CD4-positive, alpha-beta T cell treated with Interleukin-4 for 4 hours (primary cell): ENCODE data around the gene MLLT10.
"Not testable (repeated sequence)": the region's sequence is repeated elsewhere in the genome, so short reads cannot be mapped to it uniquely, and the experiment has no call there.

ENCODE experiments used
- DNase-seq: peaks from one replicate; pipeline ENCODE4 v3.0.0-alpha.2; 2020

Gene MLLT10

DNA sequence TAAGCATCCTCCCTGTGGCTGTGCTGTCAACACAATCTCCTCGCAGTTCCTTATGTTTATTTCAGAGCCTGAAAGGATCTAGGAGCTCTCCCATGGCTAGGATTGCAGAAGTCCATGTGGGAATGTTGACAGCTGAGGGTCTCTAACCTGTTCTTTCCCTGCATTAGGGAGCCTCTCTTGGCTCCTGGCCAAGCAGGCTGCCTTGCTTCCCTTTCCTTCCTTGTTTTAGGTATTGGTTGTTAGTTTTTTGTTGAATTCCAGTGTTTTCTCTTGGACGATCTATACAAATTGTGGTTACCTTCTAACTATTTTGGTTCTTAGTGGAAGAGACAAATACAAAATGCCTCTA, 171.8 kb downstream of the MLLT10 start:
- no peak for DNase-seq

DNA sequence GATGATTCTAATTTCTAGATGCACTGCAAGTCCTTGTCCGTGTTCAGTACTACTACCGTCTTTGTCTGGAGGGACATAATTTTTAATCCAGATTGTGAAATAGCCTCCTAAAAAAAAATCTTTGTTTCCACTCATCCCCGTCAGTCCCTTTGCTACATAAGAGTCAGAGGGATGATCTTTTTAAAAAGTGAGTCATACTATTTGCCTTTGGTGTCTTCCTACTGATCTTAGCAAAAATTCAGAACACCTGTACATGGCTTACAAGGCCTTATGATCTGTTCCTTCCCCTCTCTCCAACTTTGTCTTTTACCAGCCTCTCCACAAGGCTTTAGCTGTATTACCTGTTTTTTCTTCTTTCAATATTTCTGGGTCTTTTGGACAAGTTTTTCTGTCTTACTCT, 173.5 kb downstream of the MLLT10 start:
- DNase-seq: no peak

DNA sequence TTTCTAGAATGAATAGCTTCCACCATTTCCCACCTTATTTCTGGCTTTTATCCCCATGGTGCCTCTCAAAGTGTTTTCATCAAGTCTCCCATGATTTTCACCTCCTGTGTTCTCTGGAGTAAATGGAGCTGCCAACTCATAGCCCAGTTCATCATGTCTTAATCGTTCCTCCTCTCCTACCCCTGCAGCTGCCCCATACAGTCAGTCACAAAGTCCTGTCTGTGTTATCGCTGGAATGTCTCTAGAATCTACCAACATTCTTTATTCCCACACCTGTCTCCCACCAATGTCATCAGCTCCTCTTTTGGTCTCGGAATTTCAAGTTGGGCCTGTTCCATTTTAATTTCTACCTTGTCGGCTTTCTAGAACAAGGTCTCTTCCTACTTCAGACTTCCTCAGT, 178.9 kb downstream of the MLLT10 start:
- no peak for DNase-seq

DNA sequence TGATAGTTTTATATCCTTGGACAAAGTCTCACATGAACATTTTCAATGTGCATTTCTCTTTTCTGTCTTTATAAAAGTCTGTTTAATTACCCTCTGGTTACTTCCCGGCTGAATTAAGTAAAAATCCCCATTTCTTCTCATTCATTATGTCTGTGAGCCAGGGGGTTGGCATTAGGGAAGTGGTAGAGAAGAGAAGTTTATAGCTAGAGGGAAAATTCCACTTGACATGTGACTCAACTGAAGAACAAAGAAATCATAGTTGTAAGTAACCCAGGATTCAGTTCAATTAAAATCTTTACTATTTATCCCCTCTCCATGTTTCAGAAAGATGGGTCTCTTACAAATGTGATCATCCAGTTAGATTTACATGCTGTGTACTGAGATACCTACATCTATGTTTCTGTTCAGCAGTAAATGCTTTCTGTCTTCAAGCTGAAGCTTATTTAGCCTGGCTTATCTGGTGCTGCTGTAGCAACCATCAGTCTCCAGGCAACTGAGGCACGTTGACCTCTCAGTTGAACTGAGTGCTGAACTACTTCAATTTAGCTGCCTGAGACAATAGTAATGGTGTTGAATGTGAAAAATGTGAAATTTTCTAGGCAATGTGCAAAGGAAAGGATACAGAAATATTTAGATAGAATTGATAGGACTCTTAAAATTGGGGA, 181.6 kb downstream of the MLLT10 start:
- DNase-seq: no peak

DNA sequence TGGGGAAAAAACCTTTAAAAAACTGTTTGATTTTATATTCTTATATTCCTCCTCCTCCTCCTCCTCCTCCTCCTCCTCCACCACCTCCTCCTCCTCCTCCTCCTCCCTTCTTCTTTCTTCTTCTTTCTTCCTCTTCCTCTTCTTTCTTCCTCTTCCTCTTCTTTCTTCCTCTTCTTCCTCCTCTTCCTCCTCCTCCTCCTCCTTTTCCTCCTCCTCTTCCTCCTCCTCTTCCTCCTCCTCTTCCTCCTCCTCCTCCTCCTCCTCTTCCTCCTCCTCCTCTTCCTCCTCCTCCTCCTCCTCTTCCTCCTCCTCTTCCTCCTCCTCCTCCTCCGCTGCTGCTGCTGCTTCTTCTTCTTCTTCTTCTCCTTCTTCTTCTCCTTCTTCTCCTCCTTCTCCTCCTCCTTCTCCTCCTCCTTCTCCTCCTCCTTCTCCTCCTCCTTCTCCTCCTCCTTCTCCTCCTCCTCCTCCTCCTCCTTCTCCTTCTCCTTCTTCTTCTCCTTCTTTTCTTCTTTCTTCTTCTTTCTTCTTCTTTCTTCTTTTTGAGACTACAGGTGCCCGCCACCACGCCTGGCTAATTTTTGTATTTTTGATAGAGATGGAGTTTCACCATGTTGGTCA, 183.5 kb downstream of the MLLT10 start:
- not testable (repeated sequence) for DNase-seq

DNA sequence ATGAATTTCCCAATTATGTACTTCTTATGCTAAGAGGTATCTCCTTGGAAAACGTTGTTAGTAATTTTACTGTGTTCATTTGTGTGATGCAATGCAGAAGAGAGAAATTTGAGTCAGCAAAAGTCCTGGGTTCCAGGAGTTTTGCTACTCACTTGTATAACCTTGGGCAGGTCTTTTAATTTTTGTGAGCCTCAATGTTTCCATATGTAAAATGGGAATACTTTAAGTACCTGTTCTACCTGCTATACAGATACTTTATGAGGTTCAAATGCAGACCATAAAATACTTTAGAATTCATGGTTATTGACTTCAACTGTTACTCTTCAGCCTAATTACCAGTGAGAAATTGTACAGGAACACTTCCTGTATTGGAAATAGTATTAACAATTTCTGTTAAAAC, 185.5 kb downstream of the MLLT10 start:
- DNase-seq: no peak

DNA sequence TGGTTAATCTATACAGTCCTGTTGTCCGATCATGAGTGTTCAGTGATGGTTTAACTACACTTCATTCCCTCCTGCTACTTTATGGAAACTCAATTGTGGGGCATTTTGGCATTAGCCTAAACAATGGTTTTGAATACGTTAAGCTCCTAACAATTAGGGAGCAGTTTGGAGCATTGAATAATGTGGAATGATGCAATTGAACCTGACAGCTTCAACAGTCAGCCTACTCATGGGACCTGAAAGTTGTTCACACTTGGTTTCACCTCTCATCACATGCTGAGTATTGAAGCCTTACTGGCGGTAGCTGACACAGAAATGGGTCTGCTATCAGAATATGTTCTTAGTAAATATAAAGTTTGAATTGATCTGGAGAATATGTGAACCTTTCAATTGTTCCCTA, 186.1 kb downstream of the MLLT10 start:
- DNase-seq: no peak

DNA sequence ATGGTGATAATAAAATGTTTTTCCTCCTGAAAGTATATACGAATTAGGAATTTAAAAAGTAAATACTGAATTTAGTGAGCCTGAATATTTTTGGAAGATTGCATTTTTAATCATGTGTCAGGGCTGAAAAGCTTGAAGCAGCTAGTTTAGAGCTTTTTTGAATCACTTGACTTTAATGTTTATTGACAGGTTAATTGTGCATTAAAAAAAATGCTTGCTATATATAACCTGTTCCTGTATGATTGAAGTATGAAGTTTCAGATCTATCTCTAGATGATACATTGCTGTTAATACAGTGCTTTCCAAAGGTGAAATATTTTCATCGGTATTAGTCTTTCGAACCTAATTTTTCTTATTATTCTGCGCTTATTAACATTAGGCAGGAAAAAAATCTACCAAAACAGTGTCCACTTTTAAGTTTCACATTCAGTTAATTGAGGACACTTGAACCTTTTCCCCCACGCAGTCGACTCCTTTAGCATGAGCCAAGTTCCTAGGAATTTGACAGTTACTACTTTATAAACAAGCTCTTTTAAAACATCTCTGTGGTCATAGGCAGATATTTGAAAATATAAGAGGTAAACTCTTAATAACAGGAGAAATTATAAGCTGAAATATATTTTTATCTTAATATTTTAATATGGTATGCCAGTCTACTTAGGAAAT, 187.1 kb downstream of the MLLT10 start:
- no peak for DNase-seq

DNA sequence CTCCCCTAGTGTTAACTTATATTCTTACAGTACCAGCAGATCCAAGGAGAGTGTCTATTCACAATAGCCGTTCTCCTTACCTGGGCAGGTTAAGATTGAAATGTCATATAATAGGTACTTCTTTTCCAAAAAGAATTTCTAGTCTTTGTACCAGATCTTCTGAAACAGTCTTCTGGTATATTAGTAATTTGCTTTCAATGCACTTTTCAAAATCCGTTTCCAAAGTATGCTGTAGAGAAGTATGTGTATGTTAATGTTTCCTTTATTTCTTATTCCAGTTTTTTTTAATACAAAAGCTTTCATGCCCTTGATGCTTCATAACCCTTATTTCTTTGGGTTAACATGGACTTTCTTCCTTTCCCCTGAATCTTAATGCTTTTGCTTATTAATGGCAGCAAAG, 188.2 kb downstream of the MLLT10 start:
- no peak for DNase-seq

DNA sequence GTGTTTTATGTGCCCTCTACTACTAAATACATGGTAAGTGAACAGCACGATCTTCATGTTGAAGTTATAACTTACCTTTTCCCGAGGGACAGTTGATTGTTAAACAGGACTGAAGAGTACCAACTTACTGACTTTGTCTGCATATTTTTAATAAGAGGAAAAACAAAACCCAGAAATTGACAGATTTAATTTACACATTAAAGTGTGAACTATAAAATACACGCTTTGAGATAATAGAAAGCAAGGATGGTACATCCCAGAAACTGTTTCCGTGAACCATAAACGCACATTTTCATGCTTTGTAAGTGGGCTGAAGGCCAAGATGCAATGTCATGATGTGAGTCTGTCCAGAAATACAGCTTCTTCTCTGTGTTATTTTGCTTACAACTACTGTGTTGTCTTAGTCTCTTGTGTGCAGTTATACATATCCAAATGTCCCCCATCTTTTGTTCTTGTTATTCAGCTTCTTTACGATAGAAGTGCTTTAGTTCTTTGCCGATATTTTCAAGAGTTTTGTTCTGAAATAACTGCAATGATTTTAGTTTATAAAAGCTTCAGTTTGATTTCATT, 190.1 kb downstream of the MLLT10 start:
- DNase-seq: no peak

DNA sequence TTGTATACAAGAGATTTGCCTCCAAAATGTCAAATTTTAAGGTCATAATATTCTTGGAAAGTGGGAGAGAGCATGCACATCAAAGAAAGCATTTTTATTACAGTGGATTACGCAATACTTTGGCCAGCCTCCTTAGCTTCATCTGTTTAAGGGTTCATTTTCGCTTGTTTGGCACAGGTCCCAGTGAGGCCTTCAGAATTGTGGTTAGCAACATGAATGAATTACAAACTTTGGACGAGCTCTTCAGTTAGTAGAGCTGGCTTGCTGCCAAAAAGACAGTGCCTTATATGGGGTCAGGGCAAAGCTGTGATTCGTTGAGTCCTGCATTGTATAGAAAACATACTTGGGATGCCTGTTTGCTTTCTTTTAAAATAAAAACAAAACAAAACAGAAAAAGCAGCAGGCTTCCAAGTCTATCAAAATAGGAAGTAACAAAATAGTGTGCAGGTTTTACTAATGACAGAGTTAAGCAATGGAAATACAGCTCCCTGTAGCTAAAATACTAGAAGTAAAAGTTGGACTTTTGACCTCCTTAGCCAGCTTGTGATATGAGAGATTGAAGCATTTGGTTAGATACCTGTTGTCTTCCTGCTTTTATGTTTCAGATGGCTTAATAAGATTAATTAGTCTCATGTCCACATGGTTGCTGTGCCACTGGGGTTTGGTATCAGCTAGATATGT, 190.8 kb downstream of the MLLT10 start:
- peak; percentile 62 for DNase-seq

DNA sequence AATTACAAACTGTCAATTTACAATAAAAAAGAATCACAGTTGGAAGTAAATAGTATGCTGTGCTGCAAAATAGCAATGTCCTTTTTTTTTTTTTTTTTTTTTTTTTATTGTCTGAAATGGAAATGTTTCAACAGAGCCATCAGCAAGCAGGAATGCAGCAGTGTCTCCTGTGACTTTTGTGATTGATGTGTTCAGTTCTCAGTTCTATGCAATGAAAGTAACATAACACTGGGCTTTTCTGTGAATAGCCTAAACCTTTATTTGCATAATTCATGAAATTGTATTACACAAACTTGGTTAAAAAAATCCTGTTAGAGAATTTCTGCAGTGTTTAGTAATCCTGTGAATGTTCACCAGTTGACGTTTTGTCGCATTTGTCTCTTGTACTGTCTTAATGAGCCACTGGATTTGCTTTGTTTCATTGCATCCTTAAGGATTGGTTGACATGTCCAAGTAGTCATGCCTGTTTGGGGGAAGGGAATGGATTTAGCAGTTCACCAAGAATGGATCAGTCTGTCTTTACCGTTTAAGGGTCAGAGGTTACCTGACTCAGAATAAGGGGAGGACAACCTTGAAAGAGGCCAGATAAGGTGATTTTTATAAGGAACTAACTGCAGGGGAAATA, 192.7 kb downstream of the MLLT10 start:
- no peak for DNase-seq

DNA sequence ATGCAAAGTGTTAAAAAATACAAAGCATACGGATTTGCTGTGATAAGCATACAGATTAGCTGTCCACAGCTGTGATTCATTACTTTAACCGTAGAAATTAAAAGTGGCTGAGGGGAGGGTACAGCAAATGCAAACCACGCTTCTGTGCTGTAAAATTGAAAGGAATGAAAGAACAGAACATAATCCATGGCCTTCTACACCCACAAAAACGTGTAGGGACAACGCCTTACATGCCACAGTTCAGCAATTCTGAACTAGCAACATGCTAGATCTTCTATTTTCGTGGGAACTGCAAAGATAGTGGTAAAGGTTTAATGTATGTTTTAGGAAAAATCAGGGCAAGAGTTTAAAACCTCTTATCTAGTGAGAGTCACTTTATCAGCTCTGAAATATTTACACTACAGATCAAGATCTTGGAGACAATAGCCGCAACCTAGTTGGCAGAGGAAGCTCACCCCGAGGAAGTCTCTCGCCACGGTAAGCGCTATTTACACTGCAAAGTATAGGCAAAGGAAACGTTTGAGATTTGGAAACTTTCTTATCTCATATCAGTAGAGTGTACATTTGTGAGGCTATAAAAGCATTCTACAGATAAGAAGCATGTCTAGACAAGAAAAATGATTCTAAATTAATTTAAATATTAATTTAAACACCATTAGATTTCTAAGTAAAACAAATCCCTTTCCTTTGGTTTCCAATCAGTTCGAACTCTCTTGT, 193.6 kb downstream of the MLLT10 start:
- no peak for DNase-seq

DNA sequence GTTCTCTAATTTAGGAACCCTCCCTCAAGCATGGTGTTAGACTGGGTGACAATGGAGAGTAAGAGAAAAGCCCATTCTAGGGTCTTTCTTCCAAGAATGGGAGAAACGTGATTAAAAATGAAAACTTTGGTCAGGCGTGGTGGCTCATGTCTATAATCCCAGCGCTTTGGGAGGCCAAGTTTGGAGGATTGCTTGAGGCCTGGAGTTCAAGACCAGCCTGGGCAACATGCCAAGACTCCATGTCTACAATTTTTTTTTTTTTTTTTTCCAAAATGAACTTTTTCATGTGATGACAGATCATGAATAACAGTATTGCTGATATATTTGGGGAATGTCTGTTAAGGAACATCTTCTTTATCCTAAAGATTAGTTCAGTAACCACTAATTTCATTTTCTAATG, 194.6 kb downstream of the MLLT10 start:
- no peak for DNase-seq

DNA sequence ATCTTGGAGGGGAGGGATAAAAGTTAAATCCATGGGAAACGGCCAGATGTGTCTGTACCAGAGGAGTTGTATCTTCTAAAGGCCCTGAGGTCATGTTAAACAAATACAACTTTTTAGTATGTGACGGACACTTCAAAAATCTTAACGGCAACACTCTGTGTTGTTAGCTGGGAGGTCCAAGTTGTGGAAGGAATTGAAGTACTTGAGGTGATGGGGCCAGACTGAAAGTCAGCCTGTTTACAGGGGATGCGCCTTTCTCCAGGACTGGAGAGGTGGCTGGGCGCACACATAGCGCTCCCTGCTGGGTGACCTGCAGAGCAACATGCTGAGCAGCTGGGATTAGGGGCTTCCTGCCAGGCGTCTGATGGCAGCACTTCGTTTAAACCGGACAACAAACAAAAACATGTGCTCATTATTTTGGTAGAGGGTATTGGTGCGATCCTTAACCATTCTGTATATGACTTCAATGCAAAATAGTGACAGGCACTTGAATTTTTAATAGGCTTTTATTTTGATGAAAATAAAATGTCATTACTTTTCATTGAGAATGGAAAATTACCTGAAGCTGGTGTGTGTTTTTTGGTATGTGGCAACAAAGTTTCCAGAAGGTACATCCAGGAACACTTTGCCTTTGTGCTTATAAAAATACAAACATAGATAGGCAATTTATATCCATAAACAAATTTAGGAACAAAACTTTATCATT, 198.2 kb downstream of the MLLT10 start:
- peak; percentile 32 for DNase-seq

DNA sequence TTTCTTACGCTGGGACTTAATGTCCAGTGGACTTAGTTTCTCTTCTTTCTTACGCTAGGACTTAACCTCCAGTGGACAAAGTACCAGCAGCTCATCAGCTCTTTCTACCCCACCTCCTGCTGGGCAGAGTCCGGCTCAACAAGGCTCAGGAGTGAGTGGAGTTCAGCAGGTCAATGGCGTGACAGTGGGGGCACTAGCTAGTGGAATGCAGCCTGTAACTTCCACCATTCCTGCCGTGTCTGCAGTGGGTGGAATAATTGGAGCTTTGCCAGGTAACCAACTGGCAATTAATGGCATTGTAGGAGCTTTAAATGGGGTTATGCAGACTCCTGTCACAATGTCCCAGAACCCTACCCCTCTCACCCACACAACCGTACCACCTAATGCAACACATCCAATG, 199.7 kb downstream of the MLLT10 start:
- no peak for DNase-seq

DNA sequence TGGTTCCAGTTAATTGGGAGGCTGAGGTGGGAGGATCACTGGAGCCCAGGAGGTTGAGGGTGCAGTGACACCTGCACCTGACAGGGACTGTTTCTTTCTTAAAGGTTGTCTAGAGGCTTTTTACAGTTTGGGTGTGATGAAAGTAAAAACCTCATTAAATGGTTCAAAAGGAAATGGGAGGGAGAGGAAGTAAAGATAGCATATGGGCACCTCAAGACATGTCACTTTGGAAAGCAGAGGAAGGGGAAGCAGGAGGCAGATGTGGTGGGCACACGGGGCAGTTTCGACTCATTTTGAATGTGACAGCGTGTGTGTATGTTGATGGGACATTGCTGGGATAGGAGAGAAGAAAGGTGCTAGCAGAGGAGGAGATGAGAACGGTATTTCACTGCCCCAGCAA, 203.1 kb downstream of the MLLT10 start:
- DNase-seq: no peak

DNA sequence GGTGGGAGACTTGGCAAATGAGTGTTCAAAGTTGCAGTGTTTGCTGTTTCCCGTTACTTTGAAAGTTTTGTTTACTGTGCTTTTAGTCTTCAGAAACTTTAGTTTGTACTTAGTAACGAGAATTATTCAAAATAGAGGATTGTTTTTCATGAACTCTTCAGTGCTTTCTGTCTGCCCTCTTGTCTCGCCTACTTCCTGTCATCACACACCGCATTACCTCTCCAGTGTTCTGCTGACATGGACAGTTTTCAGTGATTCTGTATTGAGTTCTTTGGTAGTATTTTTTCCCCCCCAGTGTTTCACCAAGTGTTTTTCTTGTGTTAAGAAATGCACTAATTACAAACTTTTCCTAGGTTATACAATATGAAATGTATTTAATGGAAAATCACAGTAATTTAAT, 207.0 kb downstream of the MLLT10 start:
- peak; percentile 84 for DNase-seq

DNA sequence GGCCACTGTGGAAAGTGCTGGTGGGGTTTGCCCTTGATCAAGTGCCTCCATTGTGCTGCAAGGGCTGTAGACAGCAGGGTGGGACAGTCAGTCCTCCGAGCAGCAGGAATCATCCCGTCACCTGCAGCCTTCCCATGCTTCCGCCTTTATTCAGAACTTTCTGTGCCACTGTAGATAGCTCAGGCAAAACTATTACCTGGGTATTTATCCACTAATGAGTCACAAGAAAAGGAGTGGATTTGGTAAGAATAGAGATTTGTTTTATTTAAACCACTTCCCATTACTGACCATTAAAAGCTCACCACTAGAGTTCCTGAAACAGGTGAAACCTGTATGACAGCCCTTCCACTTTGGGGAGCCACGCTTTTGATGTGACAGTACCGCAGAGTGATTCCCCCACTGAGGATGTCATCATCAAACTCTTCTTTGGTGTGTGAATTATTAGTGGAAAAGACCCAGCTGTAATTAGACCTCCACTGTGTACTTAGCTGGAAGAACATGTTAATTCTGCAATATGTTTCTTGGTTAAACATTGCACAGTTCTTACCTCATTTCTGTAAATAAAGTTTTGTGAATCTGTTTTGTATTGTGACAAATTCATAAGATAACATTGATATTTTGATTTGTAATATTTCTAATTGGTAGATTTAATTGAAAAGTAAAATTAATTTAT, 208.8 kb downstream of the MLLT10 start:
- DNase-seq: no peak

DNA sequence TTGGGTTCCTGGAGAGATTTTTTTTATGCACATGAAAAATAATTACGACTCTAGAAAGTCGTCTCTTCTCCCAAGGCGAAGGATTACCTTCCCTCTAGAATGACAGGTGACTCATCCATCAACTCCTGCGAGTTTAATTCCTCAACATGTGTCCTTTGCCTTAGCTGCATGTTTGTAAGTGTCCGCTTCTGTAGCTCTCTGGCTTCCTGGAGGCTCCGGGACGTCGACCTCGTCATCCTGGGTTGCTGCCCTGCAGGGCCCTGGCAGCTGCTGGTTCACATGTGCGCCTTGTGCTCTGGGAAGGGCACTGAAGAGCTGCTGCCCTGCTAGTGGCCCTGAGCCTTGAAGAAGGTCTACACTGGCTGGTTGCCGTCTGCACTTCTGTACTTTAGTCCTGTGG, 210.2 kb downstream of the MLLT10 start:
- DNase-seq: no peak

DNA sequence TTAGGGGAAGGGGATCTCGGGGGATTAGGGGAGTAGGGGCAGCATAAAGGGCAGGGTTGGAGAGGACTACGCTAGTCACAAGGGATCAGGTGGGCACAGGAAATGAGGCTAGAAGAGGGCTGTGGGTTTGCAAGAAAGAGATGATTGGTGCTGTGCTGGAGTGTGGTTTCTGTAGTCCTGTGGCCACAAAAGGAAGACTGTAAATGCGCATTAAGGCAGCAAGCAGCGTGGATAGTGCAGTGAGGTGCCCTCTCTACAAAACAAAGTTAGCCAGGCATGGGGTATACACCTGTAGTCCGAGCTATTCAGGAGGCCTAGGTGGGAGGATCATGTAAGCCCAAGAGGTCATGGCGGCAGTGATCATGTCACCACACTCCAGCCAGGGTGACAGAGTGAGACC, 212.1 kb downstream of the MLLT10 start:
- peak; percentile 24 for DNase-seq
